HG03571 (cell line): ENCODE measurements around the gene MAPK7.
A peak's percentile ranks its signal among the peaks of the same experiment; 100 is the strongest.

ENCODE experiments used
- ATAC-seq: cut with Tn5 transposase; IDR thresholded peaks from one replicate; pipeline ENCODE4 v1.9.1; 2021; ENCODE audit not compliant: unreplicated experiment

MAPK7 gene

DNA sequence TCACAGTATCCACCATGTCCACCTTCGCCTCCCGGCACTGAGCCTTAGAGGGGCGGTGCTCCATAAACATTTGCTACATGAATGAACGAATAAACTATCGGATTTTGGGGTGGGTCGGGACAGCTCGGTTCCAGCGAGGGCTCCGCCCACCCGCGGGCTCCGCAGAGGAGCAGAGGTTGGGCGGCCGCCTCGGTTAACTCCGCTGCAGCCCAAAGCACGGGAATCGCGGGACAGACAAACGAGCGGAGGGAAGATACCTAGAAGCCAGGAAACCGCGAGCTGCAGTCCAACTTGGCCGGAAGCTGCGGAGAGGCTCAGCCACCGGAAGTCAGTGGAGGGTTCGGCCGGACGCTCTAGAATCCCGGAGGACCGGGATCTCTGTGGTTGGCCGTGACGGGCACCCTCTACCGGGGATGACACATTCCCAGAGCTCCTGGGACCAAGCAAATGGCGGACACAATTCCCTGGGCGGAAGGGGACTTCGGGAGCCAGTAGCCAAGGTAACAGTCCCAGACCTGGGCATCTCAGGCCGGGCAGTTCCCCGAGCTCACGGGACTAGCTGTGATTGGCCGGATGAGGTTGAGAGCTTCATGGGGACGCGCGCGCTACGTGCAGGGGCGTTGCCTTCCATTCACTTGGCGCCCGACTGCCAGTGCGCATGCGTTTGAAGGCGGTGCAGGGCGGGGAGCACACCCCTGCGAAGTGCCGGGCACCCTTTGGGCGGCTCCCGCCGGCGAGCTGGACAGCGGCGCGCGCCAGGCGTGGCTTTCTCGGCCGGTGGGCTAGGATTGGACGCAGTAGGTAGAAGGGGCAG lies 489 bp upstream of the MAPK7 start:
- ATAC-seq: peak; percentile 90

DNA sequence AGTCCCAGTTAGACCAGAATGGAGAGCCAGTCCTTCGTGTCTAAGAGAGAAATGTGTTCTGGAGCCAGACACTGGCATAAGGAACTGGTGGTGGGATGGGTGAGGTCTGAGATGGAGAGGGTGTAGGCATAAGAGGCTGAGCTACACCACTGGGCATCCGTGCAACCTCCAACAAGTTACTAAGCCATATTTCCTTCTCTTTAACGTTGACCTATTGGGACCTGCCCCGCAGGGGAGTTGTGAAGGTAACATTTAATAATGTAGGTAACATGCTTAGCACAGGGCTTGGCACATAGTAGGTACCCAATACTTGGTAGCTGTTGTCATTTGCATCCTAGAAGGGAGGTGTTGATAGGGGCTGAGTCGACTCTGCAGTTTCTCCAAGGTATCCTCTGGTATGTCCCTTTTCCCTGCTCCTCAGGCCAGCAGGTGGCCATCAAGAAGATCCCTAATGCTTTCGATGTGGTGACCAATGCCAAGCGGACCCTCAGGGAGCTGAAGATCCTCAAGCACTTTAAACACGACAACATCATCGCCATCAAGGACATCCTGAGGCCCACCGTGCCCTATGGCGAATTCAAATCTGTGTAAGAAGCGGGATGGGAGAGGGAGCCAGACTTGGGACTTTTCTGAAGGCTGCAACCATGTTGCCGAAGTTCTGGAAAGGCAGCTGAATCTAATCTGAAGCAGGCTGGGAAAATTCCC lies 1.2 kb downstream of the MAPK7 start:
- ATAC-seq: no peak

DNA sequence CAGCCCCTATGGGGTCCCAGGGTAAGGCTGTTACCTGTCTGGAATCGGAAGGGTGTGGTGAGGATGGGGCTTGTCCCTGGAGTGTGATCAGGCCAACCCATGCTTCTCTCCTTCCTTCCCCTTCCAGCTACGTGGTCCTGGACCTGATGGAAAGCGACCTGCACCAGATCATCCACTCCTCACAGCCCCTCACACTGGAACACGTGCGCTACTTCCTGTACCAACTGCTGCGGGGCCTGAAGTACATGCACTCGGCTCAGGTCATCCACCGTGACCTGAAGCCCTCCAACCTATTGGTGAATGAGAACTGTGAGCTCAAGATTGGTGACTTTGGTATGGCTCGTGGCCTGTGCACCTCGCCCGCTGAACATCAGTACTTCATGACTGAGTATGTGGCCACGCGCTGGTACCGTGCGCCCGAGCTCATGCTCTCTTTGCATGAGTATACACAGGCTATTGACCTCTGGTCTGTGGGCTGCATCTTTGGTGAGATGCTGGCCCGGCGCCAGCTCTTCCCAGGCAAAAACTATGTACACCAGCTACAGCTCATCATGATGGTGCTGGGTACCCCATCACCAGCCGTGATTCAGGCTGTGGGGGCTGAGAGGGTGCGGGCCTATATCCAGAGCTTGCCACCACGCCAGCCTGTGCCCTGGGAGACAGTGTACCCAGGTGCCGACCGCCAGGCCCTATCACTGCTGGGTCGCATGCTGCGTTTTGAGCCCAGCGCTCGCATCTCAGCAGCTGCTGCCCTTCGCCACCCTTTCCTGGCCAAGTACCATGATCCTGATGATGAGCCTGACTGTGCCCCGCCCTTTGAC lies 2.4 kb downstream of the MAPK7 start:
- no peak for ATAC-seq

DNA sequence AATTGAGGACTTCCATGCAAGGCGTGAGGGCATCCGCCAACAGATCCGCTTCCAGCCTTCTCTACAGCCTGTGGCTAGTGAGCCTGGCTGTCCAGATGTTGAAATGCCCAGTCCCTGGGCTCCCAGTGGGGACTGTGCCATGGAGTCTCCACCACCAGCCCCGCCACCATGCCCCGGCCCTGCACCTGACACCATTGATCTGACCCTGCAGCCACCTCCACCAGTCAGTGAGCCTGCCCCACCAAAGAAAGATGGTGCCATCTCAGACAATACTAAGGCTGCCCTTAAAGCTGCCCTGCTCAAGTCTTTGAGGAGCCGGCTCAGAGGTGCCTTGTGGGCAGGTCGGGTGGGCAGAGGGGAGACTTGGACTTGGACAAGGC lies 3.1 kb downstream of the MAPK7 start:
- no peak for ATAC-seq

DNA sequence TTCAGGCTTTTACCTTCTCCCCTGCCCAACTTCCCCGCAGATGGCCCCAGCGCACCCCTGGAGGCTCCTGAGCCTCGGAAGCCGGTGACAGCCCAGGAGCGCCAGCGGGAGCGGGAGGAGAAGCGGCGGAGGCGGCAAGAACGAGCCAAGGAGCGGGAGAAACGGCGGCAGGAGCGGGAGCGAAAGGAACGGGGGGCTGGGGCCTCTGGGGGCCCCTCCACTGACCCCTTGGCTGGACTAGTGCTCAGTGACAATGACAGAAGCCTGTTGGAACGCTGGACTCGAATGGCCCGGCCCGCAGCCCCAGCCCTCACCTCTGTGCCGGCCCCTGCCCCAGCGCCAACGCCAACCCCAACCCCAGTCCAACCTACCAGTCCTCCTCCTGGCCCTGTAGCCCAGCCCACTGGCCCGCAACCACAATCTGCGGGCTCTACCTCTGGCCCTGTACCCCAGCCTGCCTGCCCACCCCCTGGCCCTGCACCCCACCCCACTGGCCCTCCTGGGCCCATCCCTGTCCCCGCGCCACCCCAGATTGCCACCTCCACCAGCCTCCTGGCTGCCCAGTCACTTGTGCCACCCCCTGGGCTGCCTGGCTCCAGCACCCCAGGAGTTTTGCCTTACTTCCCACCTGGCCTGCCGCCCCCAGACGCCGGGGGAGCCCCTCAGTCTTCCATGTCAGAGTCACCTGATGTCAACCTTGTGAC lies 3.6 kb downstream of the MAPK7 start:
- ATAC-seq: no peak

DNA sequence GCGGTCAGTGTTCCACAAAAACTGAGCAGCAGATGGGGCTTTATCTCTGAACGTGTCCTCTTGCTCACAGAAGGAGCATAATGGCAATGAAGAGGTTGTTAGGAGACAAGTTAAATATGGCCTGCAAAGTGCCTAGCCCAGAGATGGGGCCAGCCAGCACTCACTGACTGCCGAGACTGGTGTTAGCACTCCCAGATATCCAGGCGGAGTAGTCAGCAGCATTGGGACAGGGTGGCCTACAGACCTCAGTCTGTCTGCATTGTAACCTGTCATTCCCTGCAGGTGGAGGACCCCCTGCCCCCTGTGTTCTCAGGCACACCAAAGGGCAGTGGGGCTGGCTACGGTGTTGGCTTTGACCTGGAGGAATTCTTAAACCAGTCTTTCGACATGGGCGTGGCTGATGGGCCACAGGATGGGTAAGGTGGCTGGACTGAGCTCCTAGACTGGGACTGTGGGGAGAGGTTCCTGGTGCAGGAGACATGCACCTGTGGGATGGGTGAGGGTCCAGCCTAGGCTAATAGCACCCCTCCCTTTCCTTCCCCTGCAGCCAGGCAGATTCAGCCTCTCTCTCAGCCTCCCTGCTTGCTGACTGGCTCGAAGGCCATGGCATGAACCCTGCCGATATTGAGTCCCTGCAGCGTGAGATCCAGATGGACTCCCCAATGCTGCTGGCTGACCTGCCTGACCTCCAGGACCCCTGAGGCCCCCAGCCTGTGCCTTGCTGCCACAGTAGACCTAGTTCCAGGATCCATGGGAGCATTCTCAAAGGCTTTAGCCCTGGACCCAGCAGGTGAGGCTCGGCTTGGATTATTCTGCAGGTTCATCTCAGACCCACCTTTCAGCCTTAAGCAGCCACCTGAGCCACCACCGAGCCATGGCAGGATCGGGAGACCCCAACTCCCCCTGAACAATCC lies 4.5 kb downstream of the MAPK7 start:
- no peak for ATAC-seq

DNA sequence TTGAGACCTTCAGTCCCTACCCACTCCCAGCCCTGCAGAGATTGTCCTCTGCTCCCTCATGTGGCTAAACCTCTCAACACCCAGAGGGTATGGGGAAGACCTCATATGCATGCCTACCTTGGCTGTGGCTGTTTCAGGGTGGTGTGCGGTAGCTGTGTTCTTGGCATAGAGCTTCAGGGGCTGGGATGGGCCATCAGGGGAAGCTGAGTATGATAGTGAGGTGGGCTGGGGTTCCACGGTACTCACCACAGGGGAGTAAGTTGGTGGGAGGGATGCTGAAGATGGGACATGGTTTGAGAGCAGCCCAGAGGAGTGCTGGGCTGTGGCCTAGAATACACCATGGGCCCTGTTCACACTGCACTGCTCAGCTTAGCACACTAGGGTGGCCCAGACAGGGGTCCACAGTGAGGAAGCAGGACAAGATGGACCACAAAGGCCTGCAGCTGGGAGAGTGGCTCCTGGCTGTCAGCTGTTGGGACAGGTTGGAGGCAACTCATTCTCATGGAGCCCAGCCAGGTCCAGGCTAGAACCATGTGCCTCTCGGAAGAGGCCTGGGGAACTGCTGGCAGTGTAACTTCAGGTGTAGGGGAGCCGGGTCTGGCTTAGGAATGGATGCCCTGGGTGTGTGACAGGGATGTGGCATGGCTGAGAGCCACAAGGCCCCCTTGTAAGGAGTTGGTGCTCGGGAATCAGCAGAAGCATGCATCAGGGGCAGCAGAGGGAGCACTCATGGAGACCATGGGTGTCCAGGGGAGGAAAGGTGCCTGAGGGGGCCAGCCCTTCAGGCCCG lies 5.6 kb downstream of the MAPK7 start:
- ATAC-seq: no peak

DNA sequence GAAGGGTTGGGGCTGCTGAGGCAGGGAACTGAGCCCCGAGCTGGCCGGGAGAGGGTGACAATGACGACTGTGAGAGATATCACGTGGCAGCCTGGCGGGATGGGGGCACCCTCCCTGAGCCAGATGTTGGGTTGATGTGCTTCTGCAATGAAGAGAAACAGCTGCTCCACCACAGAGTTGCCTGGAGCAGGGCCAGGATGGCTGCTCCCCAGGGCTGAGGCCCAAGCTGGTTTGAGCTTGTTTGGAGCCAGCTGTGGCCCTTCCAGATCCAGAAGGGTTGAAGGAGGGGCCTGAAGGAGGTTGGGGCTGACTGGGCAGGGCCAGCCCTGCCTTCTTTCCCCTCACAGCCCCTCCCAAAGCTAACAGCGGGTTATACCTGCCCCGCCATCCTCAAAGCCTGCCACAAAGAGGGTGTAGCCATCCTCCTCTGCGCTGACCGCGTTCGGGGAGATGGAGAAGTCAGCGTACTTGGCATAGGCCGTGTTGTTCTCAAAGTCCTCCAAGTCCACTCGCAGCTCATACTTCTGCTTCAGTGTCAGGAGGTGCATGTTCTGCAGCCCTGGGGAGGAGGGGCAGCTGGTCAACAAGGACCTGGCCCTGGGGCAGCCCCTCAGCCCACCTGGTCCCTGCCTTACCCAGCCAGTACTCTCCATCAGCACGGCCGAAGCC lies 6.6 kb downstream of the MAPK7 start:
- no peak for ATAC-seq

DNA sequence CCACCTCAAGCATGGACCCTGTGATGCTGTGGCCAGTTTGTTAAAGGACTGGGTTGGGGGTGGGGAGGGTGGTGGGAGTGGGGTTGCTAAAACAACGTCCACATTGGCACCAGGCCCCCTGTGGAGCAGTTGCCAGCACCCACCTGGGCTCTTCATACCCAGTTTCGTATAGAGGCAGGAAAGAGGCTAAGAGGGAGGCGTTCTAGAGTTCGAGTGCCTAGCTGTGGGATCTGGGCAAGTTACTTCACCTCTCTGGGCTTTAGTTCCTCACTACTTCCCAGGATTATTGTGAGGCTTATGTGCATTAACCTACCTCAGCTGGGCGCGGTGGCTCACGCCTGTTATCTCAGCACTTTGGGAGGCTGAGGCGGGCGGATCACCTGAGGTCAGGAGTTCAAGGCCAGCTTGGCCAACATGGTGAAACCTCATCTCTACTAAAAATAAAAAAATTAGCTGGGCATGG lies 7.3 kb downstream of the MAPK7 start:
- ATAC-seq: no peak

DNA sequence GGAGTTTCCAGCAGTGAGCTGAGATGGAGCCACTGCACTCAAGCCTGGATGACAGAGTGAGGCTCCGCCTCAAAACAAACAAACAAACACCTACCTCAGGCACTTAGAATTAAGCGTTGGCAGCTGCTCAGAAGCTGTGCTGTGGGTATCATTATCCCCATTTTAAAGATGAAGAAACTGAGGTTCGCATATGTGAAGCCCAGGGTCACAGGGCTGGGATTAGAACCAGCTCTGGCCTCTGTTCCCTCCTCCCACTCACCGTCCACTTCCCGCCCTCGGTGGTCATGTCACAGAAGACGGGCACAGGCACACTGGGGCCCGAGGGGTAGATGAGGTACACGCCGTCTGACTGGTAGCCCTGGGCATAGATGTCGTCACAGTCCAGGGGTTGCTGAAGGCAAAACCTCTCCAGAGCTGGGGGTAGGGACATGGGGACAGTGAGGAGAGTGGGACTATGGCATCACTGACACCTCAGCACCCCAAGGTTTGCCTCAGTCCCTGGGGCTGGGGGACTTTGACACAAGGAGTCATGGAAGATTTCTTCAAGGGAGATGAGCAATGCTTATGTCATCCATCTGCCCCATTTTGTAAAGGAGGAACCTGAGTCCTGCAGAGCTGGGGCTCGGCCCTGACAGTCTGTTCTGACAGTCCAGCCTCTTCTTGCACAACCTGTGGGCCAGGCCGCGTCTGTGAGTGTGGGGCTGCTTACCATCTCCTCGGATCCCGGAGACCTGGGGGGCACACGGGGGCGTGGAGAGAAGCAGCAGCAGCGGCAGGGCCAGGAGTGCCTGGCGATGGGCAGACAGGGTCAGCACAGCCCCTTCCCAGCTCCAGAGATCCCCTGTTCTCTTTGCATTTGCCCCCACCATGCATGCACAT lies 8.0 kb downstream of the MAPK7 start:
- no peak for ATAC-seq

DNA sequence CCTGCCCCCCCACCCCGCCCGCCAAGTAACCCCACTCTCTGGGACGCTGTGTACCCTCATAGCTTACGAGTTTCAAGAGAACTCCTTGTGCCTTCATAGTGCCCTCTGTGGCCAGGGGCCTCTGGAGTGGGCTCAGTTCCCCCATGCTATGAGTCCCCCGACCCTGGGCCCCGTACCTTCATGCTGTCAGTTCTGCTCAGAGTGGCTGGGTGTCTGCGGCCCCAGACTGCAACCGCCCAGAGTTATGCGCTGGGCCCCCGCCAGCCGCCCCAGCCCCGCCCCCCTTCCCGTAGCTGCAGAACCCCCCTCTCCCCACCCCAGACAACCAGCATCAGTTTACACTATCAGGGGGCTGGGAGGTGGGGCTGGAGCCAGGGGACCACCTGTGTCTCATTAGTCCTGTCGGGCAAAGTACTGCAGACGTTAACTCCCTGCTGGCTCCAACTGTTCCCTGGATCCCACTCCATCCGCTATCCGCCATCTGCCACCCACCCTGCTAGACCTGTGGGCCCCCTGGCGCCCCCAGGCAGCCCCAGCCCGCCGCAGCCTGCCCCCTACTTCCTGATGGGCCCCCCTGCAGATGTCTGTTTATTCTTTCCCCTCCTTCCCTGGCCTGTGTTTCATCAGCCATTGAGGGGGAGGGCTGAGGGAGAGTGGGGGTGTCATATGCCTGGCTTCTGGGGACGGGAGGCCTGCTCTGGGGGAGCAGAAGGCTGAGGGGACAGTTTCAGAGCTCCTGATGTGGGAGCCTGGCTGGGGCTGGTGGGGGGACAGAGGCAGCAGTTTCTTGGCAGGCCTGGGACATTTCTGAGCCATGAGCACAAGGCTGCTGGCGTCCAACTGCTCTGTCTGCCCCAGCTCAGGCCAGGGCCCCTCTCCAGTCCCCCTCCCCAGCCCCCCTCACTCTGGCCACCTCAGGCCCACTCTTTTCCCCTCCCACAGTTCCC lies 8.9 kb downstream of the MAPK7 start, which contains the start of gene MFAP4:
TSS of gene MFAP4 (minus strand) at position 217 of the 947 bp plus-strand sequence. CDS start at position 182, 35 bp downstream.
- no peak for ATAC-seq

DNA sequence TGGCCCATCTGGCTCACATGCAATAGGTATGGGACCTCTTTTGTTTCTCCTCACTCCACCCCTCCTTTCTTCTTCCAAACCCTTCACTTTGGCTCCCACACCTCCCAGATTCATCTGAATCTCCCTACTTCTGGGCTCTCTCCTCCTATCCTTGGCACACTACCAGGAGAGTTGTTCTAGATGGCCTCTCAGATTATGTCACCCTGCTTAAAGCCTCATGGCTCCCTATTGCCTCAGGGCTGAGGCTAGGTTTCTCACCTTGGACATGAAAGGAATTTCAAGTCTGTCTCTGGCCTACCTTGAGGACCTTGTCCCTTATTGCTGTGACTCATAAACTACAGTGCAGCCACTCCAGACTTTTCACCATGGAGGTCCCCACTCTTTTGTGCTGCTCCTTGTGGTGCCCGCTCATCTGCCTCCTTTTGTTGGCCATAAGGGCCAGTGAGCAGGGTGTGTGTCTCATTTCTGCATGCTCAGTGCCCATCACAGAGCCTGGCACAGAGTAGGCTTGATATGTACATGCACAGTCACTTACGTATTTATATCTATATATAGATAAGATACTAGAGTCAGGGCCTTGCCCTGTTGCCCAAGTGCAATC lies 9.7 kb downstream of the MAPK7 start:
- ATAC-seq: no peak

DNA sequence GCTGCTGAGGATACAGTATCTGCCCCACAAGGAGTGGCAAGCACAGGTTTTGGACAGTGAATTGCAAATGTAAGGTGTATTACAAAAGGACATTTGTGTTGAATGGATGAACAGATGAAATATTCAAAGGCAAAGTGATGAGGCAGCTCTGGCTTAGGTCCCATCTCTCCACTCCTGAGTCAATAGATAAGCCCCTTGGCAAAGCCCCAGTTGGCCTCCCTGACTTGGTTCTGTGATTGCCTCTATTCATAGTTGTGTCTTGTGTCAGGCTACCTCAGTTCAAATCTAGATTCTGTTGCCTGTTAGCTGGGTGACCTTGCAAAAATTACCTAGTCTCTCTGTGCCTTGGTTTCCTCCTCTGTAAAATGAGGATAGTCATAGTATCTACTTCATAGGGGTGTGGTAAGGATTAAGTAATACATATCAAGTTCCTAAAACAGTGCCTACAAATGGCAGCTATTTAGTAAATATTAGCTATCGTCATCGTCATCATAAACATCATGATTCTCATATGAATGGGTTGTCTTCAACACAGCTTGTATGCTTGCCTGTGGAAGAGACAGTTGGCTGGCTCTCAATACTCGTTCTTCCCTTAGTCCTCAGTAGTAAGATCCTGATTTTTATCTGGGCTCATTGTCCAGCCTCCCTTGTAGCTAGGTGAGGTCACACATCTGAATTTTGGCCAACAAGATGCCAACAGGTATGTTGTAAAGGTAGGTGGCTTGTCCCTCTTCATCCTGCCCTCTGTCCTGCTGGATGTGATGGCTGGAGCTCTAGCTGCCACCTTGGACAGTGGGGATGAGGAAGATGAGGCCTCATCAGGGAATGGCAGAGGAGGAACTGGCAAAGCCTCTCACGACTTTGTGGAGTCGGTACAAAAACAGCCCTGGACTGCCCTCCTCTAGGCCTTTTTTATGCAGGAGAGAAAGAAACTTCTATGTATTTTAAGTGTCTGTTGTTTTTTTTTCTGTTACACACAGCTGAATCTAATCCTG lies 10.8 kb downstream of the MAPK7 start:
- ATAC-seq: no peak

DNA sequence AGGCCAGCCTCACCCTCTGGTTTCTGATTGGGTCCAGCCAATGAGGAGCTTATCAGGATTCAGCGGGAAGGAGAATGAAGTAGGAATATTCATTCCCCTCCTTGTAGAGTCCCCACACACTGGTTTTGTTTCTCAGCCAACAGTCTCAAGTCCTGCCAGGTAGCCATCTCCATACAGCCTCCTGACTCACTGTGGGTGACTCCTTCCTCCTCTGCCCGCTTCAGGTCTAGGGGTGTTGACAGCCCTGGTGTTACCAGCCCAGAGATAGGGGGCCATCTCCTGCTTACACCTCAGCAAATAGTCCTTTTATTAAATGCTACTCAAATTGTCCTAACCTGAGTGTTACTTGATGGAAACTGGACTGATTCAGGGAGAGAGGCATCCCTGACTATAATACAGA lies 12.7 kb downstream of the MAPK7 start:
- ATAC-seq: no peak

DNA sequence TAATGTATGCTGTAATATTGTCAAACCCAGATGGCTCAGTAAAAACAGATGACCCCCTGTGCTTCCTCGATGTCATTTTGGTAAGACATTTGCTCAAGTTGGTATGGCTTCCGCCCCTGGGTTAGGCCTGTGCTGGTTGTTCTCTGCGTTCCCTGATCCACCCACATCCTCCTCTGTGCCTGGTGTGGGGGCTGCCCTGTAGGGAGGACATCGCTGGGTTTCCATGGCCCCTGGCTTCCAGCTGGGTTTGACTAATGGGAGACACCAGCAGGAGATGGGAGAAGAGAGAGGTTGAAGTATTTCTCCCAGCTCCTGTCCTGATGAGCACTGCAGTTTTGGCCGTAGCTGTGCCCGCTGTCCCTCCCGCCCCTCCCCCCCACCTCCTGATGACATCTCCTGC lies 13.1 kb downstream of the MAPK7 start:
- ATAC-seq: no peak
